ENCODE measurements around the gene NPTN. TPM values are rescaled to one million over a fixed set of nuclear protein-coding genes. Genes with fewer than 3 reads are reported as not detected.
"Not testable (repeated sequence)": the region's sequence is repeated elsewhere in the genome, so short reads cannot be mapped to it uniquely, and the experiment has no call there.

NPTN gene
- polyA plus RNA-seq, 4 donors: 170 to 208 (median 192) TPM

GRCh38 chr15:73602446-73602843 lies 30.7 kb downstream of the NPTN start:
- no peak for DNase-seq (ENCODE audit: low read depth in 4 of 4, low spot score in 3 of 4)

GRCh38 chr15:73601451-73602445 lies 31.4 kb downstream of the NPTN start:
- peak in 1 of 4 donors; percentile 43 for DNase-seq (ENCODE audit: low read depth in 4 of 4, low spot score in 3 of 4)

GRCh38 chr15:73600413-73601335 lies 32.5 kb downstream of the NPTN start:
- no peak for DNase-seq (ENCODE audit: low read depth in 4 of 4, low spot score in 3 of 4)

GRCh38 chr15:73599934-73600333 lies 33.3 kb downstream of the NPTN start:
- DNase-seq (ENCODE audit: low read depth in 4 of 4, low spot score in 3 of 4): no peak

- DNase-seq (ENCODE audit: low read depth in 4 of 4, low spot score in 3 of 4): no peak
Measured at GRCh38 chr15:73598530-73599160, 34.5 kb downstream of the NPTN start.

GRCh38 chr15:73597036-73597638 lies 36.1 kb downstream of the NPTN start:
- DNase-seq (ENCODE audit: low read depth in 4 of 4, low spot score in 3 of 4): no peak

GRCh38 chr15:73596174-73596573 lies 37.0 kb downstream of the NPTN start:
- DNase-seq (ENCODE audit: low read depth in 4 of 4, low spot score in 3 of 4): no peak

- no peak for DNase-seq (ENCODE audit: low read depth in 4 of 4, low spot score in 3 of 4)
Measured at GRCh38 chr15:73594109-73594508, 39.1 kb downstream of the NPTN start.

- DNase-seq (ENCODE audit: low read depth in 4 of 4, low spot score in 3 of 4): no peak
Measured at GRCh38 chr15:73593304-73594074, 39.7 kb downstream of the NPTN start.

GRCh38 chr15:73590263-73590662 lies 42.9 kb downstream of the NPTN start:
- DNase-seq (ENCODE audit: low read depth in 4 of 4, low spot score in 3 of 4): no peak

GRCh38 chr15:73589766-73590165 lies 43.4 kb downstream of the NPTN start:
- DNase-seq (ENCODE audit: low read depth in 4 of 4, low spot score in 3 of 4): no peak

GRCh38 chr15:73585871-73586654 lies 47.1 kb downstream of the NPTN start:
- DNase-seq (ENCODE audit: low read depth in 4 of 4, low spot score in 3 of 4): no peak

- DNase-seq (ENCODE audit: low read depth in 4 of 4, low spot score in 3 of 4): no peak
Measured at GRCh38 chr15:73584699-73585420, 48.3 kb downstream of the NPTN start.

GRCh38 chr15:73583544-73583943 lies 49.6 kb downstream of the NPTN start:
- no peak for DNase-seq (ENCODE audit: low read depth in 4 of 4, low spot score in 3 of 4)

- no peak for DNase-seq (ENCODE audit: low read depth in 4 of 4, low spot score in 3 of 4)
Measured at GRCh38 chr15:73582851-73583379, 50.3 kb downstream of the NPTN start.

- DNase-seq (ENCODE audit: low read depth in 4 of 4, low spot score in 3 of 4): no peak
Measured at GRCh38 chr15:73578026-73578425, 55.2 kb downstream of the NPTN start.

GRCh38 chr15:73577593-73577992 lies 55.6 kb downstream of the NPTN start:
- DNase-seq (ENCODE audit: low read depth in 4 of 4, low spot score in 3 of 4): not testable (repeated sequence)

Measured in left renal pelvis (tissue), 4 donors.